HG02678 (cell line): Measurements from ENCODE around the gene HSBP1L1.
A peak's percentile ranks its signal among the peaks of the same experiment; 100 is the strongest.

Experiments used
- ATAC-seq: cut with Tn5 transposase; IDR thresholded peaks from one replicate; pipeline ENCODE4 v1.9.1; 2021; ENCODE audit warnings: mild to moderate bottlenecking, moderate library complexity; ENCODE audit not compliant: unreplicated experiment

The HSBP1L1 gene

GRCh38 chr18:79944126-79944731 is 20.2 kb upstream of the HSBP1L1 start:
- peak; percentile 64 for ATAC-seq

- peak; percentile 1 for ATAC-seq
Observed at GRCh38 chr18:79944746-79945117, 19.7 kb upstream of the HSBP1L1 start.

GRCh38 chr18:79945118-79946042 is 19.1 kb upstream of the HSBP1L1 start:
- ATAC-seq, result no peak

GRCh38 chr18:79947054-79947755 is 17.2 kb upstream of the HSBP1L1 start:
- ATAC-seq, result no peak

GRCh38 chr18:79947881-79948610 is 16.4 kb upstream of the HSBP1L1 start:
- no peak for ATAC-seq

- no peak for ATAC-seq
Observed at GRCh38 chr18:79948719-79949411, 15.6 kb upstream of the HSBP1L1 start.

GRCh38 chr18:79949697-79950487 is 14.6 kb upstream of the HSBP1L1 start:
- no peak for ATAC-seq

- peak; percentile 33 for ATAC-seq
Observed at GRCh38 chr18:79950515-79951341, 13.7 kb upstream of the HSBP1L1 start.

- peak; percentile 81 for ATAC-seq
Observed at GRCh38 chr18:79951545-79952455, 12.6 kb upstream of the HSBP1L1 start, which contains the start of gene SLC66A2. Gene SLC66A2 (minus strand): TSS chr18:79951653. CDS start chr18:79950926, 727 bp downstream.

- no peak for ATAC-seq
Observed at GRCh38 chr18:79952456-79952995, 11.9 kb upstream of the HSBP1L1 start.

GRCh38 chr18:79952996-79953559 is 11.4 kb upstream of the HSBP1L1 start:
- no peak for ATAC-seq

- ATAC-seq, result no peak
Observed at GRCh38 chr18:79953971-79954651, 10.3 kb upstream of the HSBP1L1 start.

- no peak for ATAC-seq
Observed at GRCh38 chr18:79954791-79955190, 9.7 kb upstream of the HSBP1L1 start.

- ATAC-seq, result no peak
Observed at GRCh38 chr18:79955302-79956075, 9.0 kb upstream of the HSBP1L1 start.

- no peak for ATAC-seq
Observed at GRCh38 chr18:79956276-79956675, 8.2 kb upstream of the HSBP1L1 start.

- no peak for ATAC-seq
Observed at GRCh38 chr18:79958981-79959380, 5.5 kb upstream of the HSBP1L1 start.
